Measurements from ENCODE around the gene KRT28. TPM values are rescaled to one million over a fixed set of nuclear protein-coding genes. Genes with fewer than 3 reads are reported as not detected.
A peak's percentile ranks its signal among the peaks of the same experiment; 100 is the strongest.

KRT28 gene
- total RNA-seq, 8 experiments from 2014 or later: 0.08 TPM; not detected in 7

DNA sequence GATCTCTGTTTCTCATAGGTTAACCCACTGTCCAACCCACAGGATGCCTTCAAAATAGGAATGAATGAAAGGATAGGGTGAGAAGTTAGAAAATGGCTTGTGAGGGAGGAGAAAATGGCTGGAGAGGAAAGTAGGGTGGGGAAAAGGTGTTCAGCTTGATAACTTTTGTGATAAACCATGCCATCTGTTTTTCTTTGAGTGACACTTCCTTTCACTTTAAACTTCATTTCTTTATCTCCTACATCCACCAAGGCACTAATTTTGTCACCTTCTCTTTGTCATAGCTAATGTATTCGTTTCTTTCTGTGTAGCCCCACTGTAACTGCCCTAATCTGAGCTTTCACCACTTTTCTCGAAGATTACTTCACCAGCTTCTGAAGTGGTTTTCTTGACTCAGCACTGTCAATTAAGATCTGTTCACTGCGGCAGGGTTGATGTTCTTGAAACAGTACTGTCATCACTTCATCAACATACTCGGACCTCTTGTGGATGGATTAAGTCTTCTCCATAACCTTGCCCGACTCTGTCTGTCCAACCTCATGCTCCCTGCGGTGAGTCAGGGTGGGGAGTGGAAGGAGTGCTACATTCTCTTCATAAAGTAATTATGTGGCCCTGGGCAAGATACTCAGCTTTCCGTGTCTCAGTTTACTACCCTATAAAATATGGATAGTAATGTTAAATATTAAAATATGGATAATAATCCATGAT lies 28.1 kb upstream of the KRT28 start:
- Histone ChIP-seq H3K4me3 (no peak overlapping the region), H3K4me1 (replicated peaks in 1 of 2) (no peaks in the 10 kb centered on the region), H3K27ac (no peak overlapping the region)
- in situ Hi-C loops (cut with MboI; ENCODE audit: low pct_unique_long_range_greater_than_20kb in 2 of 9, low sequenced_read_pairs in 9 of 9, unreplicated experiment in 9 of 9): no loop called here
- WGBS, 10 experiments: 13 to 100% (median 84%) methylated on average over 1 to 7 of the region's 7 CpGs
- peak in 4 of 8 experiments; percentile 30 to 100 (median 89) for ATAC-seq (replicated peaks in 6 of 8)

DNA sequence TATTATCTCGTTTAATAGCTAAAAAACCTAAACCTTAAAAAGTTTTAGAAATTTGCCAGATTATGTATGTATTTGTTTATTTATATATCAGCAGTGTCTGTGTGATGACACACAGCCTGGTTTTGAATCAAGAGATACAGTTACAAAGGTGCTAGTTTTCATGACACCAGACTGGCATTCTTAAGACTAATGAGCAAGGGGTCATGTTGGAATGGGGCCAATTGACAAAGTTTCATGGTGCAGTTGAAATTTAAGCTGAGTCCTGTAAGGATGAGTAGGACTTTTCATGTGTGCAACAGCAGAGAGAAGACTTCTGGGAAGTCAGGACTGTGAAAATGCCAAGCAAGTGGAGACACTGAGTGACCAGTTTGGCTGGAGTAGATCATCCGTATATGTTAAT lies 25.8 kb upstream of the KRT28 start:
- ATAC-seq (replicated peaks in 6 of 8): no peak
- WGBS, 10 experiments: 67 to 100% (median 92%) methylated on average over 1 to 2 of the region's 2 CpGs; no CpG with 5 or more reads in 1 of the 10 experiments
- no peak overlapping the region for H3K27ac ChIP-seq
- in situ Hi-C loops (cut with MboI; ENCODE audit: low pct_unique_long_range_greater_than_20kb in 2 of 9, low sequenced_read_pairs in 9 of 9, unreplicated experiment in 9 of 9): no loop called here
- H3K4me1 ChIP-seq (replicated peaks in 1 of 2): peaks cover 0 to 5% of the 10 kb centered on the region in 2 donors
- H3K4me3 ChIP-seq: no peak overlapping the region

DNA sequence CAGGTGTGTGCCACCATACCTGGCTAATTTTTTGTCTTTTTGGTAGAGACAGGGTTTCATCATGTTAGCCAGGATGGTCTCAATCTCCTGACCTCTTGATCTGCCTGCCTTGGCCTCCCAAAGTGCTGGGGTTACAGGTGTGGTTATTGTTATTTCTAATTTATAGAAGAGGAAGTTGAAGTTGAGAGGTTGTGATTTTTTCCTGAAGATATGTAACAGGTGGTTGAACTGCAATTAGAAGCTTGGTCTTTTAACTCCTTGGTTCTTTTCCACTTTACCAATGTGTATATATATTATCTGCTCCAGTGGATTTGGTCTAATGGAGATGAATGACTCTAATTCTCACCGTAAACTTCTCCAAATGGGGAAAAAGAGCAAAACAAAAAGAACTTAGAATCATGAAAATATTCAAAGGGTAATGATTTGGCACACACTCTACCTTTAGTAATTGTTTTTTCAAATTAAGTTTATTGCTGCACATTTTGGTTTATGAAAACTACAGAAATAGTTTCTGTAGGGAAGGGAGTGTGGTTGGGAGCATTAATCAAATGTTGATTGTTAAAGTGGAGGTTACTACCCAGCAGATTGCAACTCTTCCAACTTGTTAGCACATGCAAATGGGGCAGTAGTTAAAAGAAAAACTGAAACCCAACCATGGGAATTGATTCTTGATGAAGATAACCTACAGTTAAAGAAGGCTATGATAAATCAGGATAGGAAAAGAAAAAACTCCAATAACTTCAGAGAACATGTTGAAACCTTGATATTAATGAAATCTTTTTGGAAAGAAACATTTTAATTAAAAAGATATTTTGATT lies 24.5 kb upstream of the KRT28 start:
- ATAC-seq (replicated peaks in 6 of 8): no peak
- no peak overlapping the region for H3K27ac ChIP-seq
- in situ Hi-C loops (cut with MboI; ENCODE audit: low pct_unique_long_range_greater_than_20kb in 2 of 9, low sequenced_read_pairs in 9 of 9, unreplicated experiment in 9 of 9): loop anchor here in 3 of 9 experiments (25.0 kb wide), 1 partner anchor 838 kb away; no protein-coding TSS in a partner anchor
- H3K4me1 ChIP-seq (replicated peaks in 1 of 2): peaks cover 7 to 17% of the 10 kb centered on the region in 2 donors
- WGBS, 10 experiments: 71 to 100% (median 100%) methylated on average over 1 of the region's 1 CpG; no CpG with 5 or more reads in 1 of the 10 experiments
- no peak overlapping the region for H3K4me3 ChIP-seq

DNA sequence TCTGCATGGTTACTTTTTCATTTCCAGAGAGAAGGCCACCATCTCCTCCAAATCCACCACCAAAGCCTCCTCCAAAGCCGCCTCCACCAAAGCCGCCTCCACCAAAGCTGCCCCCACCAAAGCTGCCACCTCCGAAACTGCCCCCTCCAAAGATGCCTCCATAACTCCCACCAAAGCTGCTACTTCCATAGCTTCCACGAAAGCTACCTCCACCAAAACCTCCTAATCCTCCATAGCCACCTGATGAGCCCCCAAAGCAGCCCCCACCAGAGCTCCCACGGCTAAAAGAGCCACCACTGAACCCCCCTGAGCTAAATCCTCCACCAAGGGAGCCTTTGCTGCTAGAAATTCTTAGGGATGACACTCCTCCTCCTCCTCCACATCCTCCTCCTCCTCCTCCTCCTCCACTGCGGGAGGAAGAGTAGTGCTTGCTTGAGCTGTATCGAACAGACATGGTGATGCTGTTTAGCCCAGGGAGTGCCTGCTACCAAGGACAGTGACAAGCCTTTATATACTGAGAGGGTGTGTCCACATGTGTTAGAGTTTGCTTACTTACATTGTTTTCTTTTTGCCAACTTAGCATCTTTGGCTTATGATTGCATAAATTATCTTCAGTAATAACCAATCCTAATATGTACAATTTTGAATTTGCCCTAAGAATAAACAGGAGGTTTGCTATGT lies 22.5 kb upstream of the KRT28 start, which contains the start of gene KRT10:
Gene KRT10 (minus strand): TSS at position 483 of the 681 bp plus-strand sequence. CDS start 29 bp downstream, at position 454.
- no peak within 1 kb of the TSS for H3K27ac ChIP-seq
- H3K4me1 ChIP-seq (replicated peaks in 1 of 2): peaks cover 7 to 23% of the 10 kb centered on the region in 2 donors
- H3K4me3 ChIP-seq: no peak within 1 kb of the TSS
- in situ Hi-C loops (cut with MboI; ENCODE audit: low pct_unique_long_range_greater_than_20kb in 2 of 9, low sequenced_read_pairs in 9 of 9, unreplicated experiment in 9 of 9): loop anchor here in 3 of 9 experiments (25.0 kb wide), 1 partner anchor 840 kb away; no protein-coding TSS in a partner anchor
- peak in 1 of 8 experiments; percentile 13 for ATAC-seq (replicated peaks in 6 of 8)
- 60 to 100% (median 100%) methylated on average over 1 to 3 of the region's 7 CpGs; no CpG with 5 or more reads in 5 of the 10 experiments for WGBS, 10 experiments

DNA sequence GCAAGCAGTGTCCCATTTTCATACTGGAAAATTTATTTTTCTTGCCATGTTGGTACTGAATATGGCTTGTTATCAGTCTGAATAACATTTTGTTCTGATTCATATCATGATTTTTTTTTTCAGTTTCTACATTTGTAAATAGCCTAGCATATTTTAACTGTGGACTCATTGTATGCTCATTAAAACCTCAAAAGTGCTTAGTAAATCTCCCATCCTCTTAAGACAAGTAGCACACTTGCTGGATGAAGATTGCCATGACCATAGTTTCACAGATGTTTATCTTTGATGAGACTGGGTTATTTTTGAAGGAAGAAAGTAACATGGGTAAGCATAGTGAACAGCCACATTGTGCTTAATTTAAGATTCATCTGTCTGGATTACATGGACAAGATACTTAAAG lies 21.8 kb upstream of the KRT28 start:
- H3K4me1 ChIP-seq (replicated peaks in 1 of 2): peaks cover 7 to 23% of the 10 kb centered on the region in 2 donors
- ATAC-seq (replicated peaks in 6 of 8): no peak
- no peak overlapping the region for H3K27ac ChIP-seq
- in situ Hi-C loops (cut with MboI; ENCODE audit: low pct_unique_long_range_greater_than_20kb in 2 of 9, low sequenced_read_pairs in 9 of 9, unreplicated experiment in 9 of 9): loop anchor here in 3 of 9 experiments (25.0 kb wide), 1 partner anchor 841 kb away; no protein-coding TSS in a partner anchor
- no peak overlapping the region for H3K4me3 ChIP-seq

DNA sequence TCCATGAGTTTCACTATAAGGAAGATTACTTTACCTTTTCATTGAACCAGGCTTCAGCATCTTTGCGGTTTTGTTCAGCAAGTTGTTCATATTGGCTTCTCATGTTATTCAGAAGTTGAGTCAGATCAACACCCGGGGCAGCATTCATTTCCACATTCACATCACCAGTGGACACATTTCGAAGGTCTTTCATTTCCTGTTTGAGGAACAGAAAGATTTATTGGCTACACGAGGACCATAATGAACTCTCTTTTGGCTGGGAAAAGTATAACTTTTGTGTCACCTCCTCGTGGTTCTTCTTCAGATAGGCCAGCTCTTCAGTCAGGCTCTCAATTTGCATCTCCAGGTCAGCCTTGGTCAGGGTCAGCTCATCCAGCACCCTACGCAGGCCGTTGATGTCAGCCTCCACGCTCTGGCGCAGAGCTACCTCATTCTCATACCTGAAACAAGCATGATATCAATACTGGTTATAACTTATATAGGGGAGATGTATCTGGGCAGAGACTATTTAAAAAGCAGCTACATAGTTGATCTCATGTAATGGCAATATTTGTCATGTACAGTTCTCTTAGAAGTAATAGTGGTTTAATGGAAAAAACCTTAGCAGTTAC lies 20.6 kb upstream of the KRT28 start:
- 82 to 100% (median 95%) methylated on average over 2 to 8 of the region's 9 CpGs; no CpG with 5 or more reads in 2 of the 10 experiments for WGBS, 10 experiments
- Histone ChIP-seq H3K4me3 (peak overlapping the region in 2 of 5 donors; percentile 47 to 55), H3K4me1 (replicated peaks in 1 of 2) (peaks cover 7 to 23% of the 10 kb centered on the region in 2 donors), H3K27ac (no peak overlapping the region)
- no peak for ATAC-seq (replicated peaks in 6 of 8)
- in situ Hi-C loops (cut with MboI; ENCODE audit: low pct_unique_long_range_greater_than_20kb in 2 of 9, low sequenced_read_pairs in 9 of 9, unreplicated experiment in 9 of 9): loop anchor here in 3 of 9 experiments (25.0 kb wide), 1 partner anchor 842 kb away; no protein-coding TSS in a partner anchor

DNA sequence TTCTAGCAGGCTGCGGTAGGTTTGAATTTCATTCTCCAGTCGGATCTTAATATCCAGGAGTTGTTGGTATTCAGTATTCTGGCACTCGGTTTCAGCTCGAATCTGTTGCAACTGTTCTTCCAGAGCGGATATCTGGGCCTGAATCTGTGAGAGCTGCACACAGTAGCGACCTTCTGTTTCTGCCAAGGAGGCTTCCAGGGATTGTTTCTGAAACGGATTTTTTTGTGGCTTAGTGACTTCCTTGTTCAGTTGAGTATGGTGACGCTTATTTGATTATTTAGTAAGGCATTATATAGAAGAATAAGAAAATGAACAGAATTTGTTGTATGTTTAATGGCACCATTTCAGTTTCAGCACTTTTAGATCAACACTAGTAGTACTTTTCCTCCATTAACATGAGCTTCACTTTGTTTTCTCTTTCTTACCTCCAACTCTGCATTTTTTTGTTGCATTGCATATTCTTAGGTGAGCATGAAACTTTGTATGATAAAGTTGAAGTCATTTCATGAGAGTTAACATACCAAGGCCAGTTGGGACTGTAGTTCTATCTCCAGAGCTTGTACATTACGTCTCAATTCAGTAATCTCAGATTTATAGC lies 19.9 kb upstream of the KRT28 start:
- Histone ChIP-seq H3K27ac (peak overlapping the region; percentile 73 to 92), H3K4me3 (peak overlapping the region; percentile 47 to 60 (median 55)), H3K4me1 (replicated peaks in 1 of 2) (peaks cover 7 to 23% of the 10 kb centered on the region in 2 donors)
- peak in 2 of 8 experiments; percentile 18 to 21 for ATAC-seq (replicated peaks in 6 of 8)
- in situ Hi-C loops (cut with MboI; ENCODE audit: low pct_unique_long_range_greater_than_20kb in 2 of 9, low sequenced_read_pairs in 9 of 9, unreplicated experiment in 9 of 9): loop anchor here in 4 of 9 experiments (10.0 to 25.0 kb wide), 2 partner anchors 843 to 845 kb away; no protein-coding TSS in a partner anchor
- 0 to 65% (median 33%) methylated on average over 4 to 8 of the region's 9 CpGs for WGBS, 10 experiments

DNA sequence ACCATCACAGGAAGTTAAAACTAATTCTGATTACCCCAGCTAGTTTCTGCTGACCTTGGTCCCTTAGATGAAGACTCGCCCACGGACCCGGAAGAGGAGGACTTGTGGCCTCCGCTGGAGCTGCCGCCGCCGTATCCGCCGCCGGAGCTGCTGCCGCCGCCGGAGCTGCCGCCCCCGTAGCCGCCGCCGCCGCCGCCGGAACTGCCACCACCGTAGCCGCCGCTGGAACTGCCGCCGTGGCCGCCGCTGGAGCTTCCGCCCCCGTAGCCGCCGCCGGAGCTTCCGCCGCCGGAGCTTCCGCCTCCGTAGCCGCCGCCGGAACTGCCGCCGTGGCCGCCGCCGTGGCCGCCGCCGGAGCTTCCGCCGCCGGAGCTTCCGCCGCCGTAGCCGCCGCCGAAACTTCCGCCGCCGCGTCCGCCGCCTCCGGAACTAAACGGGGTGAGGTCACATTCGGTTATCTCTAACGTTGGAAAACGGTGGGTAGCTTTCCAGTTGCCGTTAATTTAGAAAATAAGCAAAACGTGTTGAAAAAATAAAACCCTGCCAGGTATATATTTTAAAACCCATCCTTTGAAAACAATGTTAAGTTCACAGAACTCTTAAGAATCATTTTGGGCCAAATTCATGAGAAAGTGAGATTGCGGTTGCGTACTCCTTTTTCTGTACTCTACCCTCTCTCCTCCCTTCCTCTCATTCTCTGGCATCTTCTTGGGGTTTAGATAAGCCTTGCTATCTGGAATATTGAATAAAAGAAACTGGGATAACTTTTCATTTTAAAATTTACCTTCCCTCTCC lies 19.2 kb upstream of the KRT28 start:
- 0 to 28% (median 3%) methylated on average over 1 to 18 of the region's 73 CpGs for WGBS, 10 experiments
- H3K27ac ChIP-seq: peak overlapping the region; percentile 87 to 92
- H3K4me1 ChIP-seq (replicated peaks in 1 of 2): peaks cover 7 to 23% of the 10 kb centered on the region in 2 donors
- in situ Hi-C loops (cut with MboI; ENCODE audit: low pct_unique_long_range_greater_than_20kb in 2 of 9, low sequenced_read_pairs in 9 of 9, unreplicated experiment in 9 of 9): loop anchor here in 4 of 9 experiments (10.0 to 25.0 kb wide), 2 partner anchors 843 to 846 kb away; no protein-coding TSS in a partner anchor
- H3K4me3 ChIP-seq: peak overlapping the region; percentile 47 to 60 (median 55)
- ATAC-seq (replicated peaks in 6 of 8): peak; percentile 92 to 98 (median 95)

DNA sequence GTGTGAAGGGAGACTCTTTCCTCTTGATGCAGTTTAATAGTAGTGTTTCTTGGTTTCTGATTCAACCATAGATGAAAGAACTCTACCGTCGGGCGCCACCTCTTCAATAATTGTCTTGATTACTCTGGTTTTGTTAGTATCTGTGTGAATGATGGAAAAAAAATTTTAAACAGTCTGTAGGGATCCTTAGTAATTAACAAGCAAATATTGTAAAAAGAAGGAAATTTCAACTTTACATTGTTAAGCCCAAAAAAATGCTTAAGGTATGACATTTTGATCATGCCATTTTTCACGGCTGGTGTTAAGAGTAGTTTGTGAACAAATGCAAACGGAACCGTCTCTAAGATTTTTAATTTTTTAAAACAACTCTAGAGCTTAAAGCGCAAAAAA lies 18.6 kb upstream of the KRT28 start:
- ATAC-seq (replicated peaks in 6 of 8): no peak
- in situ Hi-C loops (cut with MboI; ENCODE audit: low pct_unique_long_range_greater_than_20kb in 2 of 9, low sequenced_read_pairs in 9 of 9, unreplicated experiment in 9 of 9): loop anchor here in 4 of 9 experiments (10.0 to 25.0 kb wide), 2 partner anchors 844 to 846 kb away; no protein-coding TSS in a partner anchor
- Histone ChIP-seq H3K4me3 (peak overlapping the region; percentile 47 to 60 (median 55)), H3K4me1 (replicated peaks in 1 of 2) (peaks cover 7 to 23% of the 10 kb centered on the region in 2 donors), H3K27ac (peak overlapping the region; percentile 87 to 92)
- 0 to 15% (median 2%) methylated on average over 2 to 7 of the region's 7 CpGs; no CpG with 5 or more reads in 1 of the 10 experiments for WGBS, 10 experiments

DNA sequence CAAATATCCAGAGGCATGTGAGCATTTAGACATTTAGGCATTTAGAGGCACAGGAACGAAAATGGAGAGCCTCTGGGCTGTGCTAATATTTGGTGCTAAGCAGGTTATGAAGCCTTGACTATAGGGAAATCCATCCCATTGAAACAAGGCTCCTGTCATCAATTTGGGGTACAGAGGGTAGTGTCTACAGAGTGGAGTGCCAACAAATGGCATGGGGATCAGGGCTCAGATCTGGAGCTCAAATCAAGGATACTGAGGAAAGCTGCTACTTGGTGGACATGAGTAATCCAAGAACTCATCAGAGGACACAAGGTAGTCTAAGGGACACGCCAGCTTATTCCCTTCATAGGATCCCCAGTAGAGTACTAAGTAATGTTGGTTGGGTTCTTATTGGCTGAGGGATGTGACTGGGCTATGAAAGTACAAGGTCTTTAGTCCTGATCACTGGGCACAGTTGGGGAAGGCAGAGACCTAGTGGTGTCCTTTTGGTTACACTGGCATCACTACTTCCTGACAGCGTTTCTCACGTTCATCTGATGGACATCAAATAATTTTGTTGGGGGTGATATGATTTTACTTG lies 17.4 kb upstream of the KRT28 start:
- Histone ChIP-seq H3K4me1 (replicated peaks in 1 of 2) (peaks cover 7 to 23% of the 10 kb centered on the region in 2 donors), H3K27ac (no peak overlapping the region), H3K4me3 (peak overlapping the region in 2 of 5 donors; percentile 55 to 60)
- no peak for ATAC-seq (replicated peaks in 6 of 8)
- in situ Hi-C loops (cut with MboI; ENCODE audit: low pct_unique_long_range_greater_than_20kb in 2 of 9, low sequenced_read_pairs in 9 of 9, unreplicated experiment in 9 of 9): loop anchor here in 4 of 9 experiments (10.0 to 25.0 kb wide), 2 partner anchors 845 to 848 kb away; no protein-coding TSS in a partner anchor
- 83 to 100% (median 100%) methylated on average over 2 to 4 of the region's 4 CpGs; no CpG with 5 or more reads in 1 of the 10 experiments for WGBS, 10 experiments

DNA sequence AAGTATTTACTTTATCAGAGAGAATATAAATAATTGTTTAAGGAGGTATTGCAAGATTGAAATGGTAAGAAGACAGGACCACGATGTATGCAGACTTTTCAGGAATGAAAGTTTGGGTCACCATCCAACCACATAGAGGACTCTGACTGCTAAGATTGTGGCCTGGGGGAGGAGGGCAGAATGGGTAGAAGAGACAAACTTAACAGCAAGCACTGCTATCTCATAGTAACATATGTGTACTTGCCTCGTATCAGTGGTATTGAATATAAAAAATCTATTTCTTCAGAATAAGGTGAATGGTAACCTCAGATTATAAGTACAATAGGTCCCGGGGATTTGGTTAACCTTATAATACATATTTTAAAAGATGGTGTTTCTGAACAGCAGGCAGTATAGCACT lies 16.8 kb upstream of the KRT28 start:
- in situ Hi-C loops (cut with MboI; ENCODE audit: low pct_unique_long_range_greater_than_20kb in 2 of 9, low sequenced_read_pairs in 9 of 9, unreplicated experiment in 9 of 9): loop anchor here in 4 of 9 experiments (10.0 to 25.0 kb wide), 2 partner anchors 846 to 848 kb away; no protein-coding TSS in a partner anchor
- no peak for ATAC-seq (replicated peaks in 6 of 8)

More for the DNA sequence above, 16.8 kb upstream of the KRT28 start:
- 41 to 100% (median 95%) methylated on average over 1 to 3 of the region's 3 CpGs; no CpG with 5 or more reads in 3 of the 10 experiments for WGBS, 10 experiments
- Histone ChIP-seq H3K4me1 (replicated peaks in 1 of 2) (peaks cover 7 to 23% of the 10 kb centered on the region in 2 donors), H3K4me3 (no peak overlapping the region), H3K27ac (no peak overlapping the region)

Measured in motor neuron (in vitro differentiated cells).